OCI-LY7 (cell line): ENCODE measurements around the gene MTMR4. TPM values are rescaled to one million over a fixed set of nuclear protein-coding genes. Genes with fewer than 3 reads are reported as not detected.

ENCODE experiments used
- BruUV-seq: library from RNA; stranded (reverse); fragments of 400-500 nt; replicated peaks from 2 replicates; lab custom pipeline; 2021; lab: Mats Ljungman, UMichigan
- CTCF ChIA-PET: fragments of 300-600 bp; sonication (Branson Sonifier 250); formaldehyde crosslinking; loops from one replicate; lab custom pipeline; 2022; ENCODE audit warnings: antibody characterized with exemption; ENCODE audit not compliant: unreplicated experiment; lab: Charles Lee
- POLR2A ChIA-PET: fragments of 300-600 bp; sonication (Branson Sonifier 250); formaldehyde crosslinking; loops from one replicate; lab custom pipeline; 2022; ENCODE audit warnings: antibody characterized with exemption; lab: Charles Lee
- DNase-seq: peaks from one replicate; pipeline ENCODE4 v3.0.0-alpha.2; 2015; ENCODE audit warnings: low spot score
- H2AFZ ChIP-seq: fragments of 200-600 bp; sonication (generic), shearing (Covaris generic); 2 replicates; pipeline ENCODE4 v1.6.1; 2014; ENCODE audit warnings: mild to moderate bottlenecking, antibody characterized with exemption, low read length, moderate library complexity
- H3K27ac ChIP-seq: fragments of 200-600 bp; sonication (generic); 2 replicates; pipeline ENCODE4 v1.5.1; 2014; ENCODE audit warnings: mixed run types, low read depth, mild to moderate bottlenecking, moderate library complexity, low read length, inconsistent platforms; ENCODE audit not compliant: poor library complexity, severe bottlenecking
- H3K36me3 ChIP-seq: fragments of 200-600 bp; sonication (generic); 2 replicates; pipeline ENCODE4 v1.6.1; 2014; ENCODE audit warnings: mild to moderate bottlenecking, antibody characterized with exemption, low read length, moderate library complexity, mixed read lengths; ENCODE audit not compliant: insufficient read depth
- H3K4me1 ChIP-seq: fragments of 200-600 bp; sonication (generic); 2 replicates; pipeline ENCODE4 v1.5.1; 2014; ENCODE audit warnings: mild to moderate bottlenecking, low read length; ENCODE audit not compliant: insufficient read depth, poor library complexity, severe bottlenecking
- H3K4me2 ChIP-seq: fragments of 200-600 bp; sonication (generic); 2 replicates; pipeline ENCODE4 v1.6.1; 2014; ENCODE audit warnings: mild to moderate bottlenecking, low read length
- H3K4me3 ChIP-seq: fragments of 200-600 bp; sonication (generic); 2 replicates; pipeline ENCODE4 v1.5.1; 2014; ENCODE audit warnings: mild to moderate bottlenecking, low read depth, low read length; ENCODE audit not compliant: poor library complexity, severe bottlenecking
- H3K79me2 ChIP-seq: fragments of 200-600 bp; sonication (generic); 2 replicates; pipeline ENCODE4 v1.6.1; 2016; ENCODE audit warnings: low read depth, mild to moderate bottlenecking, low read length, moderate library complexity, mixed read lengths; ENCODE audit not compliant: insufficient read depth
- H3K9me2 ChIP-seq: fragments of 200-600 bp; sonication (generic); 2 replicates; pipeline ENCODE4 v1.6.1; 2016; ENCODE audit warnings: mild to moderate bottlenecking, low read length, mixed read lengths; ENCODE audit not compliant: insufficient read depth
- H3K9me3 ChIP-seq: fragments of 200-600 bp; sonication (generic); 2 replicates; pipeline ENCODE4 v1.6.1; 2014; ENCODE audit warnings: mild to moderate bottlenecking, mixed run types, low read length, mixed read lengths
- H4K20me1 ChIP-seq: fragments of 200-600 bp; sonication (generic); 2 replicates; pipeline ENCODE4 v1.6.1; 2014; ENCODE audit warnings: mild to moderate bottlenecking, antibody characterized with exemption, low read length, moderate library complexity, mixed read lengths; ENCODE audit not compliant: insufficient read depth
- EZH2phosphoT487 ChIP-seq: fragments of 200-600 bp; sonication (generic); IDR thresholded peaks from 2 replicates; pipeline ENCODE4 v1.6.1; 2018; ENCODE audit warnings: low read depth, borderline replicate concordance, mild to moderate bottlenecking, mixed run types, antibody characterized with exemption, low read length, moderate library complexity, mixed read lengths
- intact Hi-C: fragments of 100-400 bp; cut with micrococcal nuclease; formaldehyde crosslinking; loops from one replicate; pipeline ENCODE4 v1.10.0; 2022; ENCODE audit not compliant: unreplicated experiment
- total RNA-seq, 2 experiments: library from RNA; depleted of rRNA in 1 of 2; stranded (reverse); fragments of >200 nt in 1 of 2; shearing (Covaris generic) in 1 of 2; gene quantifications; 2 replicates each; pipeline ENCODE4 v1.2.3, GENCODE V29; 2014 to 2022
- TF ChIP-seq, protein P1 (sequence below): fragments of 200-600 bp; sonication (generic); conservative IDR thresholded peaks from 2 replicates; pipeline ENCODE4 v1.5.1; 2014; ENCODE audit warnings: mild to moderate bottlenecking, antibody characterized with exemption, low read length, moderate library complexity, mixed read lengths

MTMR4 gene
- total RNA-seq, 2 experiments from 2014 or later, result 37.0 to 61.1 TPM

GRCh38 chr17:58533616-58534188, 19.3 kb upstream of the MTMR4 start:
- no peak for DNase-seq
- ChIA-PET CTCF (interaction anchor here (0.6 kb wide), 1 partner anchor 12 kb away, joined by 4 read pairs; no protein-coding TSS in a partner anchor), POLR2A (interaction anchor here (0.6 to 1.1 kb wide), 2 partner anchors 15 to 1404 kb away, joined by 4 to 6 read pairs; no protein-coding TSS in a partner anchor)
- no TSS peak for BruUV-seq
- no peak for TF ChIP-seq EZH2phosphoT487
- TF ChIP-seq, protein P1, sequence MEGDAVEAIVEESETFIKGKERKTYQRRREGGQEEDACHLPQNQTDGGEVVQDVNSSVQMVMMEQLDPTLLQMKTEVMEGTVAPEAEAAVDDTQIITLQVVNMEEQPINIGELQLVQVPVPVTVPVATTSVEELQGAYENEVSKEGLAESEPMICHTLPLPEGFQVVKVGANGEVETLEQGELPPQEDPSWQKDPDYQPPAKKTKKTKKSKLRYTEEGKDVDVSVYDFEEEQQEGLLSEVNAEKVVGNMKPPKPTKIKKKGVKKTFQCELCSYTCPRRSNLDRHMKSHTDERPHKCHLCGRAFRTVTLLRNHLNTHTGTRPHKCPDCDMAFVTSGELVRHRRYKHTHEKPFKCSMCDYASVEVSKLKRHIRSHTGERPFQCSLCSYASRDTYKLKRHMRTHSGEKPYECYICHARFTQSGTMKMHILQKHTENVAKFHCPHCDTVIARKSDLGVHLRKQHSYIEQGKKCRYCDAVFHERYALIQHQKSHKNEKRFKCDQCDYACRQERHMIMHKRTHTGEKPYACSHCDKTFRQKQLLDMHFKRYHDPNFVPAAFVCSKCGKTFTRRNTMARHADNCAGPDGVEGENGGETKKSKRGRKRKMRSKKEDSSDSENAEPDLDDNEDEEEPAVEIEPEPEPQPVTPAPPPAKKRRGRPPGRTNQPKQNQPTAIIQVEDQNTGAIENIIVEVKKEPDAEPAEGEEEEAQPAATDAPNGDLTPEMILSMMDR, result no peak
- Histone ChIP-seq H3K27ac (no peak overlapping the region), H3K4me2 (no peak overlapping the region), H3K4me3 (no peak overlapping the region), H3K79me2 (no peaks in the 10 kb centered on the region), H3K36me3 (no peaks in the 10 kb centered on the region), H3K9me3 (no peaks in the 10 kb centered on the region), H2AFZ (no peak overlapping the region), H3K9me2 (no peaks in the 10 kb centered on the region), H3K4me1 (no peaks in the 10 kb centered on the region), H4K20me1 (no peaks in the 10 kb centered on the region)
- intact Hi-C loops, result no loop called here

DNA sequence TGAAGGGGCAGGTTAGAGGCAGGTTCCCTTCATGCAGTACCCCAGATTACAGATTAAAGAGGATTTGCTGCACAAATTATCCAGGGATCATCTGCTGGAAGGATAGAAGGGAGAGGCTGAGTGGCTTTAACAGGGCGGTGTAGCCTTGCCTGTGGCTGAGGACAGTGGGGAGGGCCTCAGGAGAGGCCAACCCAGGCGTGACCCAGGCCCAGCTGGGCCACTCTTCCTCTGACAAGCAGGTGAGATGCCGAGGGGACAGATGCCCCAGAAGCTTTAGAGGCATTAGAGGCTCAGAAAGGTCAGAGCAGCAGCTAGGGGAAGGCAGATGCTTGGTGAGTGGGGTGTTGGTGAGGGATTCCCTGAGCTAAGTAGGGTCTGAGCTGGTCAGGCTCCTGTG, 18.1 kb upstream of the MTMR4 start:
- H2AFZ ChIP-seq, result no peak overlapping the region
- H3K4me1 ChIP-seq, result no peaks in the 10 kb centered on the region
- no peak for TF ChIP-seq EZH2phosphoT487
- TF ChIP-seq, protein P1, result no peak
- intact Hi-C loops, result no loop called here
- H3K4me3 ChIP-seq, result no peak overlapping the region
- no TSS peak for BruUV-seq
- DNase-seq, result no peak
- no peaks in the 10 kb centered on the region for H4K20me1 ChIP-seq
- H3K79me2 ChIP-seq, result no peaks in the 10 kb centered on the region
- CTCF ChIA-PET, result no interaction called here
- H3K27ac ChIP-seq, result no peak overlapping the region
- POLR2A ChIA-PET, result interaction anchor here (0.5 to 1.3 kb wide), 2 partner anchors 46 to 50 kb away, joined by 3 to 6 read pairs; no protein-coding TSS in a partner anchor
- H3K9me3 ChIP-seq, result no peaks in the 10 kb centered on the region
- peak overlapping the region; percentile 57; the same call in 1 of the 2 replicates for H3K4me2 ChIP-seq
- H3K9me2 ChIP-seq, result no peaks in the 10 kb centered on the region
- H3K36me3 ChIP-seq, result no peaks in the 10 kb centered on the region
